Neutrophil (primary cell): Measurements from ENCODE around the gene SPATS2L.

Experiments
- H3K27ac ChIP-seq: fragments of 200-600 bp; sonication (generic); 2 replicates; pipeline ENCODE4 v1.5.1; 2016; ENCODE audit warnings: mild to moderate bottlenecking, moderate library complexity
- H3K27me3 ChIP-seq: fragments of 200-600 bp; sonication (generic); 2 replicates; pipeline ENCODE4 v1.6.0; 2016; ENCODE audit warnings: mild to moderate bottlenecking
- H3K36me3 ChIP-seq: fragments of 200-600 bp; sonication (generic); 2 replicates; pipeline ENCODE4 v1.5.1; 2017
- H3K4me1 ChIP-seq, 2 experiments: fragments of 200-600 bp in 1 of 2; sonication (generic) in 1 of 2; 1 replicate in 1 of 2; 2 replicates in 1 of 2; pipeline versions ENCODE4 v1.5.1 to v1.6.1; 2013 to 2016; ENCODE audit warnings: low read depth in 1 of 2, low read length in 1 of 2, mild to moderate bottlenecking in 1 of 2, moderate library complexity in 1 of 2; ENCODE audit not compliant: control insufficient read depth in 1 of 2, insufficient read depth in 1 of 2
- H3K4me3 ChIP-seq, 2 experiments: fragments of 200-600 bp in 1 of 2; sonication (generic) in 1 of 2; 1 replicate in 1 of 2; 2 replicates in 1 of 2; pipeline ENCODE4 v1.5.1; 2013 to 2016; ENCODE audit warnings: low read depth in 1 of 2, low read length in 1 of 2, mild to moderate bottlenecking in 1 of 2, moderate library complexity in 1 of 2
- H3K9me3 ChIP-seq: fragments of 200-600 bp; sonication (generic); 2 replicates; pipeline ENCODE4 v1.5.1; 2016
- CTCF ChIP-seq: fragments of 200-600 bp; sonication (generic); IDR thresholded peaks from 2 replicates; pipeline ENCODE4 v1.5.1; 2016; ENCODE audit warnings: antibody characterized with exemption

SPATS2L gene

GRCh38 chr2:200484934-200485333, 178.4 kb downstream of the SPATS2L start:
- no peaks in the 10 kb centered on the region for H3K27me3 ChIP-seq
- H3K4me1 ChIP-seq = no peaks in the 10 kb centered on the region
- H3K36me3 ChIP-seq = peaks cover 17% of the 10 kb centered on the region
- no peak overlapping the region for H3K4me3 ChIP-seq
- H3K9me3 ChIP-seq = no peaks in the 10 kb centered on the region
- TF ChIP-seq CTCF = no peak
- H3K27ac ChIP-seq = no peak overlapping the region

GRCh38 chr2:200486529-200486928, 180.0 kb downstream of the SPATS2L start:
- H3K4me3 ChIP-seq = no peak overlapping the region
- H3K36me3 ChIP-seq = peaks cover 33% of the 10 kb centered on the region
- no peaks in the 10 kb centered on the region for H3K4me1 ChIP-seq
- H3K27me3 ChIP-seq = no peaks in the 10 kb centered on the region
- H3K9me3 ChIP-seq = no peaks in the 10 kb centered on the region
- TF ChIP-seq CTCF = no peak
- H3K27ac ChIP-seq = no peak overlapping the region

- no peak for TF ChIP-seq CTCF
- Histone ChIP-seq H3K27me3 (no peaks in the 10 kb centered on the region), H3K9me3 (no peaks in the 10 kb centered on the region), H3K4me1 (no peaks in the 10 kb centered on the region), H3K4me3 (no peak overlapping the region), H3K36me3 (peaks cover 50% of the 10 kb centered on the region), H3K27ac (no peak overlapping the region)
These were observed 181.7 kb downstream of the SPATS2L start for GRCh38 chr2:200488169-200488568.

GRCh38 chr2:200490001-200490400, 183.5 kb downstream of the SPATS2L start:
- no peak for TF ChIP-seq CTCF
- Histone ChIP-seq H3K4me3 (no peak overlapping the region), H3K27ac (no peak overlapping the region), H3K4me1 (no peaks in the 10 kb centered on the region), H3K36me3 (peaks cover 60% of the 10 kb centered on the region), H3K27me3 (no peaks in the 10 kb centered on the region), H3K9me3 (no peaks in the 10 kb centered on the region)

- Histone ChIP-seq H3K4me1 (no peaks in the 10 kb centered on the region), H3K27me3 (no peaks in the 10 kb centered on the region), H3K4me3 (no peak overlapping the region), H3K36me3 (peaks cover 80% of the 10 kb centered on the region), H3K9me3 (no peaks in the 10 kb centered on the region), H3K27ac (no peak overlapping the region)
- TF ChIP-seq CTCF = no peak
These were observed 186.2 kb downstream of the SPATS2L start for GRCh38 chr2:200492656-200493055.

GRCh38 chr2:200494048-200494447, 187.6 kb downstream of the SPATS2L start:
- Histone ChIP-seq H3K4me1 (no peaks in the 10 kb centered on the region), H3K4me3 (no peak overlapping the region), H3K27me3 (no peaks in the 10 kb centered on the region), H3K27ac (no peak overlapping the region), H3K9me3 (no peaks in the 10 kb centered on the region), H3K36me3 (peaks cover 81% of the 10 kb centered on the region)
- TF ChIP-seq CTCF = no peak
